Right lobe of liver (tissue), 4 donors: ENCODE measurements around the gene TAS2R31.

ENCODE experiments used
- CTCF ChIP-seq, 4 donors: fragments of 200-600 bp in 3 of 4; fragments of 450-650 bp in 1 of 4; IDR thresholded peaks; one replicate each; pipeline versions ENCODE4 v1.5.1 to v1.8.0; 2016 to 2022; ENCODE audit warnings: antibody characterized with exemption in 4 of 4, mild to moderate bottlenecking in 2 of 4
- POLR2A ChIP-seq: fragments of 450-650 bp; IDR thresholded peaks from one replicate; pipeline ENCODE4 v1.6.1; 2017; ENCODE audit warnings: antibody characterized with exemption, mild to moderate bottlenecking
- donor health status: DM: no; HTN: no; CAD: no.
- donor health status: DM: no; HTN: no; CAD: no.
- donor health status: DM: no; HTN: yes; CAD: no.

GRCh38 chr12:10998204-10998603, 33.0 kb downstream of the TAS2R31 start, which contains the start of gene TAS2R20:
- TF ChIP-seq CTCF (IDR thresholded peaks at IDR 0.05) (no peak), POLR2A (no peak)
